Lower leg skin (tissue), 4 donors: Measurements from ENCODE around the gene SIGLECL1. TPM values are rescaled to one million over a fixed set of nuclear protein-coding genes. Genes with fewer than 3 reads are reported as not detected.
"Not testable (repeated sequence)": the region's sequence is repeated elsewhere in the genome, so short reads cannot be mapped to it uniquely, and the experiment has no call there.

Source experiments
- DNase-seq, 2 donors: peaks; one replicate each; pipeline ENCODE4 v3.0.0-alpha.2; 2019; ENCODE audit warnings: low spot score in 2 of 2
- H3K4me3 ChIP-seq: fragments of 200-600 bp; sonication (generic); 2 replicates; pipeline ENCODE4 v1.5.1; 2017; ENCODE audit warnings: mild to moderate bottlenecking, low read depth; ENCODE audit not compliant: poor library complexity, severe bottlenecking
- POLR2A ChIP-seq, 2 donors: fragments of 450-650 bp; IDR thresholded peaks; one replicate each; pipeline ENCODE4 v1.6.1; 2016 to 2017; ENCODE audit warnings: antibody characterized with exemption in 2 of 2, mild to moderate bottlenecking in 1 of 2, moderate library complexity in 1 of 2
- WGBS, 2 donors: methylation state at CpG; one replicate each; pipeline ENCODE4 v1.1.5; 2018; 5-methylcytosine and 5-hydroxymethylcytosine counted together
- intact Hi-C: fragments of 100-400 bp; cut with DNase I; formaldehyde crosslinking; loops from one replicate; pipeline ENCODE4 v1.15.0; 2023; ENCODE audit warnings: low total_unique reads
- total RNA-seq, 4 donors: library from RNA; depleted of rRNA; stranded (reverse); fragments of >200 nt; gene quantifications; one replicate each; pipeline ENCODE4 v1.1.0, GENCODE V29; 2016
- TF ChIP-seq, protein P1 (sequence below), 3 donors: fragments of 450-650 bp; IDR thresholded peaks; one replicate each; pipeline ENCODE4 v1.5.1; 2016; ENCODE audit warnings: antibody characterized with exemption in 3 of 3, mild to moderate bottlenecking in 3 of 3, moderate library complexity in 2 of 3

SIGLECL1 gene
- total RNA-seq, 4 donors from 2014 or later = not detected

DNA sequence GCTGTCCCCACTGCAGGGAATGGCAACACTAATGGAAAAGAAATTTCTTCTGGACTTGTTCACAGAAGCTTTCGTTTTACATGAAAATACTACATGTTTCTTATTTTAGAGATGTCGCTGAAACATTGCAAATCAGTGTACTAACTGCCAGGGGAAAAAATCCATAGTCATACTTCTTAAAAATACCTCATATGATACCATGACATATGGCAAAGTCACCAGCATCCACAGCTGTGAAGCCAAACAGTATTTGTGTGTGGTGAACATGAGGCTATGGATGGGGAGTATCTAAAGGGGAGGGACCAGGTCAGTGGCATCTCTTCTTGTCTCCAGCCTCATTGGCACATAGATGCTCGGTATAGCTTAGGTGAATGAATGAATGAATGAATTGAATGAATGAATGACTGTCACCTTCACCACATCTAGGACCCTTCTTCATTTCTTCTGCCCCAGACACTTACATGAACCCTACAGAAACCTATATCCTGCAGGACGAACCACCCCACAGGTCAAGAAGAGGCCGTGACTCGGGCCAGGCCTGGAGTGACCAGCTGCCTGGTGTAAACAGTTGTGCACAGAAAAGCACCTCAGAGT is 40.6 kb upstream of the SIGLECL1 start:
- no peak for TF ChIP-seq POLR2A (IDR thresholded peaks at IDR 0.05)
- TF ChIP-seq, protein P1, sequence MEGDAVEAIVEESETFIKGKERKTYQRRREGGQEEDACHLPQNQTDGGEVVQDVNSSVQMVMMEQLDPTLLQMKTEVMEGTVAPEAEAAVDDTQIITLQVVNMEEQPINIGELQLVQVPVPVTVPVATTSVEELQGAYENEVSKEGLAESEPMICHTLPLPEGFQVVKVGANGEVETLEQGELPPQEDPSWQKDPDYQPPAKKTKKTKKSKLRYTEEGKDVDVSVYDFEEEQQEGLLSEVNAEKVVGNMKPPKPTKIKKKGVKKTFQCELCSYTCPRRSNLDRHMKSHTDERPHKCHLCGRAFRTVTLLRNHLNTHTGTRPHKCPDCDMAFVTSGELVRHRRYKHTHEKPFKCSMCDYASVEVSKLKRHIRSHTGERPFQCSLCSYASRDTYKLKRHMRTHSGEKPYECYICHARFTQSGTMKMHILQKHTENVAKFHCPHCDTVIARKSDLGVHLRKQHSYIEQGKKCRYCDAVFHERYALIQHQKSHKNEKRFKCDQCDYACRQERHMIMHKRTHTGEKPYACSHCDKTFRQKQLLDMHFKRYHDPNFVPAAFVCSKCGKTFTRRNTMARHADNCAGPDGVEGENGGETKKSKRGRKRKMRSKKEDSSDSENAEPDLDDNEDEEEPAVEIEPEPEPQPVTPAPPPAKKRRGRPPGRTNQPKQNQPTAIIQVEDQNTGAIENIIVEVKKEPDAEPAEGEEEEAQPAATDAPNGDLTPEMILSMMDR (IDR thresholded peaks at IDR 0.05) = no peak
- intact Hi-C loops = no loop called here
- DNase-seq = no peak
- WGBS, 2 donors = 85 to 87% methylated on average over 6 of the region's 6 CpGs
- no peak overlapping the region for H3K4me3 ChIP-seq

DNA sequence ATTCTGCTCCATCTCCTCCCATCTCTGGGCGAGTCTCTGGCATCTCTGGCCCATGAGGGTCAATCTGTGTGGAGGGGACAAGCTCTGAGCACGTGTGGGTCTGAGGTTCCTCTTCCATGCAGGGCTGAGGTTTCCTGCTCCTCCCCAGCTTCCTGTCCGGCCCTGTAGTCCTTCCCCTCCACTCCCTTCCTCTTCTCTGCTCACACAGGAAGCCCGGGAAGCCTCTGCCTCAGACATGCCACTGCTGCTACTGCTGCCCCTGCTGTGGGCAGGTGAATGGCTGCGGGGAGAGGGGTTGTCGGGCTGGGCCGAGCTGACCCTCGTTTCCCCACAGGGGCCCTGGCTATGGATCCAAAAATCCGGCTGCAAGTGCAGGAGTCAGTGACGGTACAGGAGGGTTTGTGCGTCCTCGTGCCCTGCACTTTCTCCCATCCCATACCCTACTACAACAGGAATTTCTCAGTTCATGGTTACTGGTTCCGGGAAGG is 40.0 kb upstream of the SIGLECL1 start:
- intact Hi-C loops, H3K4me3 ChIP-seq: not testable (repeated sequence)
- WGBS, 2 donors = 48 to 63% methylated on average over 12 of the region's 13 CpGs
- DNase-seq = peak in 1 of 2 donors; percentile 28

DNA sequence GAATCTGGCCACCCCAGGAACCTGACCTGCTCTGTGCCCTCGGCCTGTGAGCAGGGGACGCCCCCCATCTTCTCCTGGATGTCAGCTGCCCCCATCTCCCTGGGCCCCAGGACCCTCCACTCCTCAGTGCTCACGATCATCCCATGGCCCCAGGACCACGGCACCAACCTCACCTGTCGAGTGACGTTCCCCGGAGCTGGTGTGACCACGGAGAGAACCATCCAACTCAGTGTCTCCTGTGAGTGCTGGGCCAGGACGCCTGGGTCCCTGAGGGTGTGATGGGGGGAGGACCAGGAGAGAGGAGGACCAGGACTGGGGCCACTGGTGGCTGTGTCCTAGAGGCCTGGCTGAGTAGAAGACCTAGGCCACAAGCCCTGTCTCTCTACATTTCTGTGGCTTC is 39.0 kb upstream of the SIGLECL1 start:
- WGBS, 2 donors = 90% methylated on average over 9 of the region's 9 CpGs
- intact Hi-C loops = no loop called here
- no peak for DNase-seq
- no peak overlapping the region for H3K4me3 ChIP-seq
- no peak for TF ChIP-seq POLR2A (IDR thresholded peaks at IDR 0.05)
- TF ChIP-seq, protein P1 (IDR thresholded peaks at IDR 0.05) = no peak

DNA sequence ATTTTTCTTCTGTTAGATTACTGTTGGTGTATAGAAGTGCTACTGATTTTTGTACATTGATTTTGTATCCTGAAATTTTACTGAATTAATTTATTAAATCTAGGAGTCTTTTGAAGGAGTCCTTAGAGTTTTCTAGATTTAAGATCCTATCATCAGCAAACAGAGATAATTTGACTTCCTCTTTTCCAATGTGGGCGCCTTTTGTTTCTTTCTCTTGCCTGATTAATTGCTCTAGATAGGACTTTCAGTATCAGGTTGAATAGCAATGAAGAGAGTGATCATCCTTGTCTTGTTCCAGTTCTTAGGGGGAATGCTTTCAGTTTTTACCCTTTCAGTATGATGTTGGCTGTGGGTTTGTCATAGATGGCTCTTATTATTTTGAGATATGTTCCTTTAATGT is 31.6 kb upstream of the SIGLECL1 start:
- no peak for DNase-seq
- no peak for TF ChIP-seq POLR2A (IDR thresholded peaks at IDR 0.05)
- TF ChIP-seq, protein P1 (IDR thresholded peaks at IDR 0.05) = no peak
- intact Hi-C loops = no loop called here
- 68 to 85% methylated on average over 1 of the region's 1 CpG for WGBS, 2 donors
- no peak overlapping the region for H3K4me3 ChIP-seq

DNA sequence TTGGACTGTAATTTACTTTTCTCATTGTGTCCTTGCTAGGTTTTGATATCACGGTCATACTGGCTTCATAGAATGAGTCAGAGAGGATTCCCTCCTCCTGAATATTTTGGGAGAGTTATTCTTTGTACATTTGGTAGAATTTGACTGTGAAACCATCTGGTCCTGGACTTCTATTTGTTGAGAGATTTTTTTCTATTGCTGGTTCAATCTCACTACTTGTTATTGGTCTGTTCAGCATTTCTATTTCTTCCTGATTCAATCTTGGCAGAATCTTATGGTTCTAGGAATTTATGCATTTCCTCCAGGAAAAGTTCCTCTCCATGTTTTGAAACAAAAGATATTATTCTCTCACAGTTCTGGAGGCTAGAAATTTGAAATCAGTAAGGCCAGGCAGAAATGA is 30.9 kb upstream of the SIGLECL1 start:
- no peak overlapping the region for H3K4me3 ChIP-seq
- intact Hi-C loops = no loop called here
- DNase-seq = no peak
- WGBS, 2 donors = 74 to 85% methylated on average over 1 of the region's 1 CpG
- TF ChIP-seq, protein P1 (IDR thresholded peaks at IDR 0.05) = no peak
- TF ChIP-seq POLR2A (IDR thresholded peaks at IDR 0.05) = no peak

DNA sequence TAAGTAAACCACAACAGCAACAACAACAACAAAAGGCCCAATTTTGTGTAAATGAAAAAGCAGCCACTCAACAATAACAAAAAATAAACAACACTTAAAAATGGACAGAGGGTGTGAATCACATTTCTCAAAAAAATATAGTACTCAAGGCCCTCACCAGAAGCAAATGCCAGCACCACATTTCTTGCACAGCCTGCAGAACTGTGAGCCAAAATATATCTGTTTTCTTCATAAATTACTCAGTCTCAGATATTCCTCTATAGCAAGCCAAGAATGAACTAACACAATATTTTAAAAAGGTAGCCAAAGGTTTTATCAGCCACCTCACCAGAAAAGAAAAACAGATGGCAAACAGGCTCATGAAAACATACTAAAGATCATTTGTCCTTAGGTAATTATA is 29.9 kb upstream of the SIGLECL1 start:
- no peak for DNase-seq
- intact Hi-C loops = no loop called here
- TF ChIP-seq, protein P1 (IDR thresholded peaks at IDR 0.05) = no peak
- no peak for TF ChIP-seq POLR2A (IDR thresholded peaks at IDR 0.05)
- H3K4me3 ChIP-seq = no peak overlapping the region
